KOPT-K1 (cell line): Measurements from ENCODE around the gene PLCG2.

ENCODE experiments used
- H3K27ac ChIP-seq: fragments of 200-600 bp; sonication (generic); 2 replicates; pipeline ENCODE4 v1.5.1; 2016; ENCODE audit warnings: antibody characterized with exemption, mild to moderate bottlenecking, low read depth, low read length; ENCODE audit not compliant: poor library complexity, severe bottlenecking
- H3K36me3 ChIP-seq: fragments of 200-600 bp; sonication (generic); 2 replicates; pipeline ENCODE4 v1.5.1; 2017; ENCODE audit warnings: antibody characterized with exemption, mild to moderate bottlenecking, low read length, moderate library complexity; ENCODE audit not compliant: insufficient read depth
- H3K9me3 ChIP-seq: fragments of 200-600 bp; sonication (generic); 2 replicates; pipeline ENCODE4 v1.5.1; 2017; ENCODE audit warnings: antibody characterized with exemption, low read length, mild to moderate bottlenecking; ENCODE audit not compliant: insufficient read depth, poor library complexity, severe bottlenecking

PLCG2 gene

GRCh38 chr16:81855552-81856153 is 76.6 kb downstream of the PLCG2 start:
- H3K27ac ChIP-seq: no peak overlapping the region
- no peaks in the 10 kb centered on the region for H3K9me3 ChIP-seq
- no peaks in the 10 kb centered on the region for H3K36me3 ChIP-seq

- Histone ChIP-seq H3K27ac (no peak overlapping the region), H3K9me3 (no peaks in the 10 kb centered on the region), H3K36me3 (no peaks in the 10 kb centered on the region)
These were observed 81.5 kb downstream of the PLCG2 start for GRCh38 chr16:81860287-81861266.

- Histone ChIP-seq H3K27ac (no peak overlapping the region), H3K9me3 (no peaks in the 10 kb centered on the region), H3K36me3 (no peaks in the 10 kb centered on the region)
These were observed 82.4 kb downstream of the PLCG2 start for GRCh38 chr16:81861503-81861902.

- H3K36me3 ChIP-seq: no peaks in the 10 kb centered on the region
- H3K9me3 ChIP-seq: no peaks in the 10 kb centered on the region
- H3K27ac ChIP-seq: no peak overlapping the region
These were observed 82.8 kb downstream of the PLCG2 start for GRCh38 chr16:81861915-81862314.

- Histone ChIP-seq H3K36me3 (no peaks in the 10 kb centered on the region), H3K9me3 (no peaks in the 10 kb centered on the region), H3K27ac (no peak overlapping the region)
These were observed 84.7 kb downstream of the PLCG2 start for GRCh38 chr16:81863630-81864352.

- Histone ChIP-seq H3K27ac (no peak overlapping the region), H3K9me3 (no peaks in the 10 kb centered on the region), H3K36me3 (no peaks in the 10 kb centered on the region)
These were observed 85.7 kb downstream of the PLCG2 start for GRCh38 chr16:81864646-81865382.

- no peaks in the 10 kb centered on the region for H3K36me3 ChIP-seq
- H3K27ac ChIP-seq: no peak overlapping the region
These were observed 87.8 kb downstream of the PLCG2 start for GRCh38 chr16:81866820-81867440.

GRCh38 chr16:81868057-81868748 is 89.1 kb downstream of the PLCG2 start:
- Histone ChIP-seq H3K9me3 (no peaks in the 10 kb centered on the region), H3K36me3 (no peaks in the 10 kb centered on the region), H3K27ac (no peak overlapping the region)

More at GRCh38 chr16:81866820-81867440, 87.8 kb downstream of the PLCG2 start:
- H3K9me3 ChIP-seq: no peaks in the 10 kb centered on the region

- H3K36me3 ChIP-seq: no peaks in the 10 kb centered on the region
- no peaks in the 10 kb centered on the region for H3K9me3 ChIP-seq
These were observed 90.2 kb downstream of the PLCG2 start for GRCh38 chr16:81869326-81869725.

GRCh38 chr16:81873206-81873605 is 94.1 kb downstream of the PLCG2 start:
- no peaks in the 10 kb centered on the region for H3K9me3 ChIP-seq
- H3K36me3 ChIP-seq: no peaks in the 10 kb centered on the region
- no peak overlapping the region for H3K27ac ChIP-seq

More at GRCh38 chr16:81869326-81869725, 90.2 kb downstream of the PLCG2 start:
- H3K27ac ChIP-seq: no peak overlapping the region

- Histone ChIP-seq H3K9me3 (no peaks in the 10 kb centered on the region), H3K36me3 (no peaks in the 10 kb centered on the region), H3K27ac (no peak overlapping the region)
These were observed 95.0 kb downstream of the PLCG2 start for GRCh38 chr16:81873843-81874752.

GRCh38 chr16:81875461-81875860 is 96.4 kb downstream of the PLCG2 start:
- Histone ChIP-seq H3K36me3 (no peaks in the 10 kb centered on the region), H3K27ac (no peak overlapping the region), H3K9me3 (no peaks in the 10 kb centered on the region)

- no peaks in the 10 kb centered on the region for H3K36me3 ChIP-seq
- H3K9me3 ChIP-seq: no peaks in the 10 kb centered on the region
- H3K27ac ChIP-seq: no peak overlapping the region
These were observed 97.3 kb downstream of the PLCG2 start for GRCh38 chr16:81876273-81876900.
